Measurements from ENCODE around the gene SUN5.

The SUN5 gene

DNA sequence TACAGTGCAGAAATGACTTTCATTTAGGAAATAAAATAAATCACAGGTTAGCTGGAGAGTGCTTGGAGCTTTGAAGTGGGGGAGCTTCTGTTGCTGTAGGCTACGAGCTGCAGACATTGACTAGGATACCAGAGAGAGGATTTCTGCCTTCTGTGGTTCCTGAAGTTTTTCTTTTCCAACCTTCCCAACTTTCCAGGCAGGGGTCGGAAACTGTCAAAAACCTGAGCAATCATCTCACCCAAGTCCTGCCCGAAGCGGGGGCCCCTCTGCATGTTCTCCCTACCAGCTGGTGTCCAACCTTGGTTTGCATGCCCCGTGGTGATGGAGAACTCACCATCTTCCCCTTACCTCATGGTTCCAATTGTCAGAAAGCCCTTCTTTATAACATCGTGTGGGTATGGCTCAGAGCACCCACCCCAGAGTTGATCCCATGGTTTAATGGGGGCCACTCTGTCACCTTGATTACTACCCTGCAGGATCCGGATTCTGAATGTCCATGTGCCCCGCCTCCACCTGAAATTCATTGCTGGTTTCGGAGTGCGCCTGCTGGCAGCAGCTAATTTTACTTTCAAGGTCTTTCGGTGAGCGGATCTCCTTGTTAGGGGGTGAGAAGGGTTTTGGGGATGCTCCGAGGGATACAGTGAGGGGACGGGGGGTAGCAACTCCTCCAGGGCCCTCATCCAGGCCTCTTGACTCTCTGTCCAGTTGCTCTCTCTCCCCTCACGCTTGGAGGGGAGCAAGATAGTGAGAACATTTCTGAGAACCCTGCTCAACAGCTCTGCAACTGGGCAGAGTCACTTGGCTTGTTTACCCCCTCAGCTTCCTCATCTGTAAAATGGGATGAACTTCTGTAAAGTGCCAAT lies 8.3 kb upstream of the SUN5 start:
- no peak for DNase-seq

- DNase-seq, result no peak
These were observed 6.6 kb upstream of the SUN5 start for GRCh38 chr20:33010674-33011449.

DNA sequence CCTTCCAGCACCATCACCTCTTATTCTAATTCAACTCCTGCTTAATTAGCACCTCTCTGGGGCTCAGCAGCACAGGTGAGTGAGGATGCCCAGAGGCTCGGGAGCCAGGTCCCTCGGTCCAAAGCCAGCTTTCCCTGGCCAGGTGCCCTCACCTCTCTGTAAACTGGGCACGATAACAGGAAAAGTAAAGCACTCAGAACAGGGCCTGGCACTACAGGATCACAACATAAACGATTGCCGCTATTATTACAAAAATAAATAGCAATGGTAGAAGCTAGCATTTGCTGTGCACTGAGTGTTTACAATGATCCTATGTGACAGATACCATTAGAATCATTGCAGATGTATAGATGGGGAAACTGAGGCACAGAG lies 5.9 kb upstream of the SUN5 start:
- DNase-seq, result no peak

DNA sequence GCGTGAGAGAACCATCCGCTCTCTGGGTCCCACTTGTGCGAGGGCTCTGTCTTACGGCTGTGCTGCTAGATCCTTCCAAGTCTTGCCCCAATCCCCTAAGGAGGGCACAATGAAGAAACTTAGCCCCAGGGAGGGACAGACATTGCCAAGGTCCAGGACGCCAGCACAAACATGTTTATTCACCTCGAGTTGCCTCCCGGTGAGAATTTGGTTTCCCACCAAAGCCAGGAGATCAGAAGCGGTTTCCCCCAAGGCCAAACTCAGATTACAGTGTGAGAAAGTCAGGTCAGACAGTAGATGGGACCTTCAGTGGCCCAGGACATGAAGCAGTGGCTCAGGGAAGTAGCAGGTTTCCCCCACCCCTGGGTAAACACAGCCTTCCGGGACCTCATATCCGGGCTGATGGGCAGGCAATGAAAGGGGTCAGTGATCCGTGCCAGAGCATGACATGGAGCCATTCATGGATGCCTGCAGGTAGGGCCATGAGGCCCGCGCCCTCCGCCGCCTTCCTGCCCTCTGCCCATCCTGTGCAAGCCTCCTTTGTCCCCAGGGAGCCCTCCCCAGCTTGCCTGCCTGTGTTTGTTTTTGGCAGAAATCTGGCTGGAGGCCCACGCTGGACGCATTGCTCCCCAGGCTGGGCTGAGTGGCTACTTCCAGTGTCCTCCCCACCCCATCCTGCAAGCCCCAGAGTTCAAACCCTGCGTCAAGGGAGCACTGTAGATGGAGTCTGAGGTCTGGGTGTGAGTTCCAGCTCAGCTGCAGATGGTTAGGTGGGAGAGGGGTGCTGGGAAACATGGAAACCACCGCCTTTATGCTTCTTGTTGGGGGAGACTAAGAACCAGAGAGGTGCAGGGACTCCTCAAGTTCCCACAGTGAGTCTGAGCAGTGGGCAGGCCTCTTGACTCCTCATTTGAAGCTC lies 5.2 kb upstream of the SUN5 start:
- DNase-seq, result no peak

DNA sequence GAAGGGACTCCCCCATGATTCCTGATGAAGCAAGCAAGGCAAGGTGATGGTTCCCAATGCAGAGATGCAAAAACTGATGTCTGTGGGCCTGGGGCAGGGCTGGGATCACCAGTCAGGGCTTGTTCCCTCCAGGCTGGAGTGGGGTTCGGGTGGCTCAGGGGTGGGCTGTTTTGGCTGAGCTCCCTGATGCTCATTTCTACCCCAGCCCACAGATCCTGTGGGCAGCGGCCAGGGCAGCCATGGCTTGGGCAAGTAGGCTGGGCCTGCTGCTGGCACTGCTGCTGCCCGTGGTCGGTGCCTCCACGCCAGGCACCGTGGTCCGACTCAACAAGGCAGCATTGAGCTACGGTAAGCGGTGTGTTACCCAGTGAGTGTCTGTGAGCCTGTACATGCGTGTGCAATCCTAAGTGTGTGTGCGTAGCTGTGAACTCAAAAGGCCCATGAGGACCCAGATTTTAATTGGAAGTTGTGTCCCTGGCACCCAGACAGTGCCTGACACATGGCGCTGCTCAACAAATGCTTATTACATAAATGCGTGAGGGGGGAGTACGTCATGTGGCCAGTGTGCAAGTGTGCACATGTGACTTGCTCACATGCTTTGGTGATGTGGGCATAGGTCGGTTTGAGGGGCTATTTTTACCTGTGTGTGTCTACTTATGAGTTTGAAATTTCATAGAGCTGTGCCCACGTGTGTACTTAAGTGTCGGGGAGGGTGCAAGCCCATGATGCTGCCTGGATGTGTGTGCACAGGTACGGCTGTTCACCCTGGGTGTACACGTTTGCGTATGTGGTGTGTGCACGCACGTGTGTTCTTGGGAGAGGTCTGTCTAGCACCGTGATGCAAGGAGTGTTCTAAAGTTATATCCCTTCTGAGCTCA lies 4.3 kb upstream of the SUN5 start:
- DNase-seq, result no peak

- DNase-seq, result no peak
These were observed 3.4 kb upstream of the SUN5 start, which contains the start of gene BPIFB2 for GRCh38 chr20:33007376-33008335. Gene BPIFB2, plus strand, starts transcription at chr20:33007704. Its CDS starts 871 bp downstream, at chr20:33008575.

GRCh38 chr20:33006776-33007375 lies 2.6 kb upstream of the SUN5 start:
- no peak for DNase-seq

DNA sequence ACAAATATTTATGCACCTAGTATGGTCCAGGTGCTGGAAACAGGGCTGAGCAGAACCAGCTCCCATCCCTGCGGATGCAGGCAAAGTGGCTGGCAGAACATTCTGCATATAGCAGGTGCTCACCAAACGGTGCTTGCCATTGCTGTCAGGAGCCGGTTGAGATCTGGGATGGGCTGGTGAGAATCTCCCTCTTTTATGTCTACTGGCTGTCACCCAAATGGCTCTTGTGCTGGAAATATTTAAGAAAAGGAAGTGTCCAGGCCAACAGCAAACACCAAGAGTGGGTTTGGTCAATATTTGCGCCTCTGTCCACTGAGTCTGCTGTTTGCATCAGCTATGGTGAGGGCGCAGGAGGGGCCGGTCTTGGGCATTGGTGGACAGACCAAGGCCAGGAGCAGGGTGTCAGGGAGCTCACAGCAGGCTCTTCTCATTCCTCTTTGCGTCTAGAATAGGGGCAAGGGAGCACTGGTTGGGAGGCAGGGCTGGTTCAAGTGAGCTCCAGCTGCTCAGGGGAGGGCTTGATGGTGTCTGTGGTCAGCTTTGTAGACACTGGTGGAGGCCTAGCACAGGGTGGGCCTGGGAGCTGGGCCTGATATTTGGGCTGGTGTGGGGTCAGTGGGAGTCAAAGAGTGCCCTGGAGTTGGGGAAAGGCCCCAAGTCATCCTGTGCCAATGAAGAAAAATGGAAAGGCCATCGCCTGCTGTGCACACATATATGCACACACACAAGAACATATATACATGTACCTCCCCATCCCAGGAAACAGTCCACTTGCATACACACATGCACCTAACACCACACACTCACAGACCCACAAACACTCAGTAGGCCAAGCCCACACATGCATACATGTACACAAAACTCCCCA lies 1.9 kb upstream of the SUN5 start:
- DNase-seq, result no peak

DNA sequence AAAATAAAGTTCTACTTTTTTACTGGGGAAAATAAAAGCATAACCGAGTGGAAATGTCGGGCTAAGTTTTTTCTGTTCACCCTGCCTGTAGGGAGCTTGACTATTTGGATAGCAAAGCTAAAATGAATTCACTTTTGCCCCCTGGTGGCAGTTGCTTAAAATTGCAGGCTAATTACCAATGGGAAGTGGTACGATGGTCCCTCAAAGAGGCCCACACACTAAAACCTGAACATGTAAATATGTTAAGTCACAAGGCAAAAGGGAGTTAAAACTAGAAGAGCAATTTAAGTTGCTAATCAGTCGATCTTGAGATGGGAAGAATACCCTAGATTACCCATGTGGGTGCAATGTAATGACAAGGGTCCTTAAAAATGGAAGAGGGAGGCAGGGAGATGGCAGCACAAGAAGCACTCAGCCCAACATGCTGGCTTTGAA lies 916 bp upstream of the SUN5 start:
- DNase-seq, result no peak

DNA sequence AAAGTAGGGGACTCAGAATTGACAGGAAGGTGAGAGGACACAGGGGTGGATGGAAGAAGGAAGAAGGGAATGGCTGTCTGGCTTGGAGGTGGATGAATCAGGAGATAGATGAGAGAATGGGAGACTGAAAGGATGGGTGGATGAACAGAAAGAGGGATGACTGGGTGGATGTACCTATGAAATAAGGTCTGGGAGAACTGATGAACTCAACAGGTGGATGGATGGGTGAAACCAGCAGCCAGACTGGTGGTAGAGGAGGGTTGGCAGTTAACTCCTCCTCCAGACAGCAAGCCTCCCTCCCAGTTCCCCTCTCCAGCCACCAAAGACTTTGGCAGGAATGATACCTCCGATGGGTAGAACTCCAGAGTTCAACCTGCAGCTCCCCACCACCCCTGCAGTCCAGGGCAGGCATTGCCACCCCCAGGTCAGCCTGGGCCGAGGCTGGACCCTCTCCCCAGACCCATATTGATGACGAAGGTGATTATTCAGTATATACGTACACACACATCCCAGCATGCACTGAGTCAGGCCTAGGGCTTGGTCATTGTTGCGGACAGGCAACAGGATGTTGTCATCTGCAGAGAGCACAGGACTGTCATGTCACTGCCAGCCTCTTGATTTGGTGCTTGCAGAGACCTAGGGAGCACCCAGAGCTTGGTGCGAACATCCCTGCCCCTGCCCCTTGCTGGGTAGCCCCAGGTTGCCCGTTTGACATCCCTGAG lies 2.0 kb downstream of the SUN5 start:
- DNase-seq, result no peak

DNA sequence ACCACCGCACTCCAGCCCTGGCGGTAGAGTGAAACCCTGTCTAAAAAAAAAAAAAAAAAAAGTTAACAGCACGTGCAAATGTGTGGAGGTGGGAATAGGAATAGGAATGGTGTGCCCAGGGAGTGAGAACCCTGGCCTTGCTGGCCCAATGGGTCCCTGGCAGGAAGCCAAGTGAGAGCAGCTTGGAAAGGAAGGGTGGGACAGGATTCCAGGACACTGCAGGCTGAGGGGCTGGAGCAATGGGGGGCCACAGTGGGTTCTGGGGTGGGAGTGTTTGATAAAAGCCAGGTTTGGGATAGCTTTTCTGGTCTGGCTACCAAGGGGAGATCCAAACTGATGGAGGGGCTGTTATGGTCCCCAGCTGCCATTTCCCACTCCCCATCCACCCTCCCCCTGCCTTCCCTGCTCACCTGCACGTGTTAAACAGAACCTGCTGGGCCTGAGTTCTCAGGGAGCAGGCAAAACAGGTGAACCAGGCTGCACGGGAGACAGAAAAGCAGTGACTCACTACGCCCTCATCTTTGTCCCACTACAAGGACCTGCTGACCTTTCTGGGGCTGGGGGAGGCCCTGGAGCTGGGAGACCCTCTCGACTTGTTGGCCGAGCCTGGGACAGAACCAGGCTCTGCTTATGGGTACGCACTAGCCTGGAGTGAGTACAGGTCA lies 3.3 kb downstream of the SUN5 start:
- no peak for DNase-seq

- peak; percentile 31 for DNase-seq
These were observed 4.5 kb downstream of the SUN5 start for GRCh38 chr20:32999603-33000250.

DNA sequence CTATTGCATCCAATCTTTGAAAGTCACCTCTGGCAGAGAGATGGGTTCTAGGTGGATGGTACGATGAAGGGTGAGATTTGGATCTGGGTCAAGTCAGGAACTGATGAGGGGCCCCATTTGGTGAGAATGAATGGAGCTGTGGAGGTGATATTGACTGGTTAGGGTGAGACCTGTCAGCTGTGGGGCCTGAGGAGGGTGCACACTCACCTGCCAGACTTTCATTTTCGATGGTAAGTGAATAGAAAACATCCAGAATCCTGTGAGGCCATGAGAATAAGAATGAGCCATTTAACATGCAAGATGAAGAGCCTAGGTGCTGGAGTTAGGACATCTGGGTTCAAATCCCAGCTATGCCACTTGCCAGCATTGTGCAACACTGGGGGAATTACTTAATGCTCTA lies 6.8 kb downstream of the SUN5 start:
- DNase-seq, result no peak

GRCh38 chr20:32995802-32996201 lies 8.4 kb downstream of the SUN5 start:
- no peak for DNase-seq

DNA sequence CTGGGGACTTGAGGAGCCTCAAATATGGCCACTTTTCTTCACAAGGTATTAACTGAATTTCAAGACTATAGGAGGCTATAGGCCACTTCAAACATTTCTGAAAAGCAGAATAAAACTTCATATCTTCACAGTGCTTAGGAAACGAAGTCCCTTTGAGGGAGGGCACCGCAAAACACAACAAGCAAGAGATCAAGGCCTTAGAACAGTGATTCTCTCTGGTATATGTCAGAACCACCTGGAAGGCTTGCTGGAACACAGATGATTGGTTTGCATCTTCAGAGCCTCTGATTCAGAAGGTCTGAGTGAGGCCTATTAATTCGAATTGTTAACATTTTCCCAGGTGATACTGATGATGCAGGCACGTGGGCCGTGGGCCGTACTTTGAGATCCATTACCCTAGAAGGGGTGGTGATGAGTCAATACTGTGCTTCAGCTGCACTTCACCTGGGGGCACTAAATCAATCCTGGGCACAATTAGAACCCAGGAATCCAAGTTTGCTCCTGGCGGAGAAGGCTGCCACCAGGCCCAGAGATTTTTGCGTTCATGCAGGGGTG lies 10.7 kb downstream of the SUN5 start:
- DNase-seq, result no peak

GRCh38 chr20:32991792-32992641 lies 12.2 kb downstream of the SUN5 start:
- no peak for DNase-seq

All from NCI-H226 (cell line).